NCI-H2107 treated with DMSO at 0.1 percent for 48 hours (cell line): ENCODE results near the gene CAMK2B.
"Not testable (repeated sequence)": the region's sequence is repeated elsewhere in the genome, so short reads cannot be mapped to it uniquely, and the experiment has no call there.

Experiments used
- DNase-seq: peaks from one replicate; lab custom pipeline; 2025; ENCODE audit not compliant: unreplicated experiment; lab: John Stamatoyannopoulos, UW

The CAMK2B gene

DNA sequence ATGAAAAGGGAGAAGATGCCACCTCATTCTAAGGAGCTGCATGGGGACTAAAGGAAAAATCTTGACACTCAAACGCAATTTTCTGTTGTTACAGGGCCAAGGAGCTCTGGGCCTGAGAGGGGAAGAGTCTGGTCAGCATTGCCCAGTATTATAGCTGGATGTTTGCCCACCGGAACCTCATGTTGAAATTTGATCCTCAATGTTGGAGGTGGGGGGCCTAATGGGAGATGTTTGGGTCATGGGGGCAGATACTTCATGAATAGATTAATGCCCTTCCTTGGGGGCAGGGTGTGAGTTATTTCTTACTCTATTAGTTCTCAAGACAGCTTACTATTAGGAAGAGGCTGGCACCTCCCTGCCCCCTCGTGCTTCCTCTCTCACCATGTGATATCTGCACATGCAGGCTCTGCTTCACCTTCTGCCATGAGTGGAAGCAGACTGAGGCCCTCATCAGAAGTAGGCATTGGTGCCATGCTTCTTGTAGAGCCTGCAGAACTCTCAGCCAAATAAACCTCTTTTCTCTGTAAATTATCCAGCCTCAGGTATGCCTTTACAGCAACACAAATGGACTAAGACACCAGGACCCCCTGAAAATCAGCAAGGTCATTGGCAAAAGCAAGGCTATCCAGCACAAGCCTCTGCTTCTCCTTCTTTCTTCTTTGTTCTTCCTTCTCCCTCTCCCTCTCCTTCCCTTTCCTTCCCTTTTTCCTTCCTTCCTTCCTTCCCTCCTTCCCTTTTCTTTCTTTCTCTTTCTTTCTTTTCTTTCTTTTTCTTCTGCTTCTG lies 151.3 kb downstream of the CAMK2B start:
- DNase-seq = no peak

DNA sequence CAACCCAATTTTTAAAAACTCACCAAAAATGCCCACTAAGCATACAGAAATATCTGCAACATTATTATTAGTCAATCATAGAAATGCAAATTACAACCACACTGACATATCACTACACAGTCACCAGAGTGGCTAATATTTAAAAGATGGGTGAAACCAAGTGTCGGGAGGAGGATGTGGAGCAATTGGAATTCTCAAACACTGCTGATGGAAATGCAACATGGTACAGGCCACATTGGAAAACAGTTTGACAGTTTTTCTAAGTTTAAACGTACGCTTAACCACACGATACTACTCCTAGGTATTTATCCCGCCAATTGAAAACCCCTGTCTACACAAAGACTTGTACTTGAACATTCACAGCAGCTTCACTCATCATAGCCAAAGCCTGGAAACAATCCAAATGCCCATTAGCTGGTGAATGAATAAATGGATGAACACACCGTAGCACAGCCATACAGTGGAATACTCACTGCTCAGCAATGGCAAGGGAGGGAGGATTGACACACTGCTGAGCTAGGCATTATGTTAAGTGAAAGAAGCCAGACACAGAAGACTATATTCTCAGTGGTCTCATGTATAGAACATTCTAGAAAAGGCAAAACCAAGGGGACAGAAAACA lies 152.5 kb downstream of the CAMK2B start:
- DNase-seq = peak; percentile 96

DNA sequence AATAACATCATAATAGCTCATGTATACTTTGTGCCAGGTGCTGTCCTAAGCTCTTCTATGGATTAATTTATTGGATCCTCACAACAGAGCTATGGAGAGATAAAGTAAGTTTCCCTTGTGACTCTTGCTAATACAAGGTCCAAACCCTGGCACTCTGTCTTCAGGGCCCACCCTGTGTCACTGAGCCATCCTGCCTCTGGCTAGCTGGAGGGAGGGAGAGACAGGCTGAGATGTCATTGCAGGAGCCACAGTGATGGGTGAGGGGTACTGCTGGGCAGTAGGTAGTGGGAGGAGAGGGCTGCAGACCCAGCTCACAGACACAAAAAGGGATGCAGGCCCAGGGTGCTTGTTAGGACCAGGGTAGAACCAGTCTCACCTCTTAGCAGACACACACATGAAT lies 153.0 kb downstream of the CAMK2B start:
- no peak for DNase-seq

DNA sequence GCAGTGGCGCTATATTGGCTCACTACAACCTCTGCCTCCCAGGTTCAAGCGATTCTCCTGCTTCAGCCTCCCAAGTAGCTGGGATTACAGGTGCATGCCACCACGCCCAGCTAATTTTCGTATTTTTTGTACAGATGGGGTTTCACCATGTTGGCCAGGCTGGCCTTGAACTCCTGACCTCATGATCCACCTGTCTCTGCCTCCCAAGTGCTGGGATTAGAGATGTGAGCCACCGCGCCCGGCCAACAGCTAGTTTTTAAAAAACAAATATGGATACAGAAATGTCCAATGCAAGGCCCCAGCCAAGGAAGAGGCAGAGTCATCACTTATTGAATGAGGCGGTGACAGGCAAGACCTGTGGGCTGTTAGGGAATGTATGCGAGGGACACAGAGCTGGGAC lies 153.5 kb downstream of the CAMK2B start:
- DNase-seq = not testable (repeated sequence)

DNA sequence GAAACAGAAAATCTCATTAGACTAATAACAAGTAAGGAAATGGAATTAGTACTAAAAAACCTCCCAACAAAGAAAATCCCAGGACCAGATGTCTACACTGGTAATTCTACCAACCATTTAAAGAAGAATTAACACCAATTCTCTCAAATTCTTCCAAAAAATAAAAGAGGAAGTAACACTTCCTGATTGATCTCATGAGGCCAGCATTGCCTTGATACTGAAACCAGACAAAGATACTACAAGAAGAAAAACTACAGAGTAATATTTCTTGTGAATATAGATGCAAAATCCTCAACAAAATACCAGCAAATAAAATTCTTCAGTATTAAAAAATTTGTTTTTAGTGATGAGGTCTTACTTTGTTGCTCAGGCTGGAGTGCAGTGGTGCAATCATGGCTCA lies 157.5 kb downstream of the CAMK2B start:
- DNase-seq = no peak
